IMR-90 (cell line): Measurements from ENCODE around the gene BASP1.

ENCODE experiments used
- BHLHE40 ChIP-seq: fragments of 150-350 bp; IDR thresholded peaks from 2 replicates; pipeline ENCODE4 v1.6.1; 2016; ENCODE audit warnings: mild to moderate bottlenecking, low read depth, low read length
- CEBPB ChIP-seq: IDR thresholded peaks from 2 replicates; pipeline ENCODE4 v1.6.1; 2012; ENCODE audit warnings: low read depth, low read length, improper control_type of control experiment
- CTCF ChIP-seq: conservative IDR thresholded peaks from 2 replicates; pipeline ENCODE4 v1.5.1; 2012; ENCODE audit warnings: mild to moderate bottlenecking, low read depth, low read length, improper control_type of control experiment
- FOS ChIP-seq: fragments of 150-350 bp; IDR thresholded peaks from 2 replicates; pipeline ENCODE4 v1.6.1; 2016; ENCODE audit warnings: low read depth, low read length
- MAZ ChIP-seq: IDR thresholded peaks from 2 replicates; pipeline ENCODE4 v1.6.1; 2012; ENCODE audit warnings: low read depth, mild to moderate bottlenecking, low read length, improper control_type of control experiment, moderate library complexity, borderline replicate concordance
- MXI1 ChIP-seq: IDR thresholded peaks from 2 replicates; pipeline ENCODE4 v1.6.1; 2012; ENCODE audit warnings: low read depth, mild to moderate bottlenecking, low read length, moderate library complexity, borderline replicate concordance
- POLR2A ChIP-seq: IDR thresholded peaks from 2 replicates; pipeline ENCODE4 v1.6.1; 2012; ENCODE audit warnings: mild to moderate bottlenecking, low read depth, low read length
- RAD21 ChIP-seq: IDR thresholded peaks from 2 replicates; pipeline ENCODE4 v1.6.1; 2012; ENCODE audit warnings: low read length, improper control_type of control experiment
- RCOR1 ChIP-seq: IDR thresholded peaks from 2 replicates; pipeline ENCODE4 v1.6.1; 2012; ENCODE audit warnings: mild to moderate bottlenecking, low read length, improper control_type of control experiment; ENCODE audit not compliant: insufficient replicate concordance
- RFX5 ChIP-seq: IDR thresholded peaks from 2 replicates; pipeline ENCODE4 v1.8.0; 2012; ENCODE audit warnings: low read depth, mild to moderate bottlenecking, low read length, moderate library complexity
- SMC3 ChIP-seq: fragments of 150-350 bp; IDR thresholded peaks from 2 replicates; pipeline ENCODE4 v1.6.1; 2016; ENCODE audit warnings: low read depth, mild to moderate bottlenecking, antibody characterized with exemption, low read length, moderate library complexity
- TF ChIP-seq, protein P1 (sequence below): fragments of 150-350 bp; IDR thresholded peaks from 2 replicates; pipeline ENCODE4 v1.6.1; 2017; ENCODE audit warnings: mild to moderate bottlenecking, antibody characterized with exemption, low read length, low read depth

GRCh38 chr5:17183831-17184230, 33.6 kb upstream of the BASP1 start:
- TF ChIP-seq CTCF (no peak), POLR2A (no peak), RAD21 (no peak), RCOR1 (no peak), CEBPB (no peak), MXI1 (no peak), RFX5 (no peak), SMC3 (no peak), FOS (no peak), BHLHE40 (no peak), MAZ (no peak)
- TF ChIP-seq, protein P1, sequence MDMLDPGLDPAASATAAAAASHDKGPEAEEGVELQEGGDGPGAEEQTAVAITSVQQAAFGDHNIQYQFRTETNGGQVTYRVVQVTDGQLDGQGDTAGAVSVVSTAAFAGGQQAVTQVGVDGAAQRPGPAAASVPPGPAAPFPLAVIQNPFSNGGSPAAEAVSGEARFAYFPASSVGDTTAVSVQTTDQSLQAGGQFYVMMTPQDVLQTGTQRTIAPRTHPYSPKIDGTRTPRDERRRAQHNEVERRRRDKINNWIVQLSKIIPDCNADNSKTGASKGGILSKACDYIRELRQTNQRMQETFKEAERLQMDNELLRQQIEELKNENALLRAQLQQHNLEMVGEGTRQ: no peak
